WTC11 (cell line): ENCODE measurements around the gene KLK2. TPM values are rescaled to one million over a fixed set of nuclear protein-coding genes. Genes with fewer than 3 reads are reported as not detected.

Experiments used
- ATAC-seq: fragments of 200-7000 bp; cut with Tn5 transposase; 2 replicates; pipeline ENCODE4 v1.10.0; 2021; ENCODE audit warnings: mild to moderate bottlenecking, moderate library complexity
- CTCF ChIA-PET: fragments of 300-600 bp; sonication (Branson Sonifier 250); formaldehyde crosslinking; loops from one replicate; lab custom pipeline; 2021; ENCODE audit warnings: antibody characterized with exemption; lab: Charles Lee
- POLR2A ChIA-PET: fragments of 350-600 bp; sonication (Branson Sonifier 250); formaldehyde crosslinking; loops from one replicate; lab custom pipeline; 2021; ENCODE audit warnings: antibody characterized with exemption; lab: Charles Lee
- DNase-seq: peaks from one replicate; pipeline ENCODE4 v3.0.0; 2021; ENCODE audit warnings: low spot score
- H3K27ac Mint-ChIP-seq: 2 replicates; pipeline ENCODE4 v1.8.0; 2021; ENCODE audit warnings: mixed read lengths
- H3K27me3 Mint-ChIP-seq: 2 replicates; pipeline ENCODE4 v1.8.0; 2021; ENCODE audit warnings: low read depth, mild to moderate bottlenecking, moderate library complexity, mixed read lengths
- H3K36me3 Mint-ChIP-seq: 2 replicates; pipeline ENCODE4 v1.8.0; 2021; ENCODE audit warnings: mixed read lengths
- H3K4me1 Mint-ChIP-seq: 2 replicates; pipeline ENCODE4 v1.8.0; 2022; ENCODE audit warnings: mixed read lengths
- H3K4me3 Mint-ChIP-seq: 2 replicates; pipeline ENCODE4 v1.8.0; 2021; ENCODE audit warnings: mild to moderate bottlenecking, moderate library complexity, mixed read lengths
- H3K9me3 Mint-ChIP-seq: 2 replicates; pipeline ENCODE4 v1.8.0; 2021; ENCODE audit warnings: mixed read lengths
- AFF4 ChIP-seq: sonication (generic); formaldehyde crosslinking; IDR thresholded peaks from 2 replicates; pipeline ENCODE4 v1.8.1; 2023; ENCODE audit warnings: mild to moderate bottlenecking, missing genetic modification reagents, borderline replicate concordance
- ETV6 ChIP-seq: sonication (generic); formaldehyde crosslinking; IDR thresholded peaks from 2 replicates; pipeline ENCODE4 v1.8.1; 2022; ENCODE audit warnings: mild to moderate bottlenecking, missing genetic modification reagents
- GTF2I ChIP-seq: fragments of 250-450 bp; sonication (Bioruptor Pico); conservative IDR thresholded peaks from 2 replicates; pipeline ENCODE4 v1.4.0; 2021; ENCODE audit warnings: mild to moderate bottlenecking
- JAZF1 ChIP-seq: fragments of 250-450 bp; sonication (Bioruptor Pico); IDR thresholded peaks from 2 replicates; pipeline ENCODE4 v1.9.0; 2021; ENCODE audit warnings: moderate library complexity, mild to moderate bottlenecking, inconsistent platforms
- KAT7 ChIP-seq: sonication (generic); formaldehyde crosslinking; IDR thresholded peaks from 2 replicates; pipeline ENCODE4 v1.8.1; 2023; ENCODE audit warnings: missing genetic modification reagents, mild to moderate bottlenecking, borderline replicate concordance
- NR3C1 ChIP-seq: sonication (generic); formaldehyde crosslinking; conservative IDR thresholded peaks from 2 replicates; pipeline ENCODE4 v1.8.1; 2023; ENCODE audit warnings: low read depth, mild to moderate bottlenecking, missing genetic modification reagents
- SP1 ChIP-seq: sonication (generic); formaldehyde crosslinking; conservative IDR thresholded peaks from 2 replicates; pipeline ENCODE4 v1.8.1; 2022; ENCODE audit warnings: missing genetic modification reagents
- TEAD4 ChIP-seq: sonication (generic); formaldehyde crosslinking; IDR thresholded peaks from 2 replicates; pipeline ENCODE4 v1.8.0; 2022; ENCODE audit warnings: mild to moderate bottlenecking, missing genetic modification reagents
- TP53 ChIP-seq: sonication (generic); formaldehyde crosslinking; IDR thresholded peaks from 2 replicates; pipeline ENCODE4 v1.8.1; 2023; ENCODE audit warnings: mild to moderate bottlenecking, missing genetic modification reagents
- ZBTB43 ChIP-seq: sonication (generic); formaldehyde crosslinking; IDR thresholded peaks from 2 replicates; pipeline ENCODE4 v1.8.1; 2023; ENCODE audit warnings: mild to moderate bottlenecking, missing genetic modification reagents
- ZNF219 ChIP-seq: sonication (generic); formaldehyde crosslinking; IDR thresholded peaks from 2 replicates; pipeline ENCODE4 v1.8.0; 2023; ENCODE audit warnings: missing genetic modification reagents, mild to moderate bottlenecking, borderline replicate concordance
- ZNF317 ChIP-seq: sonication (generic); formaldehyde crosslinking; IDR thresholded peaks from 2 replicates; pipeline ENCODE4 v1.8.1; 2023; ENCODE audit warnings: low read depth, mild to moderate bottlenecking, moderate library complexity, missing genetic modification reagents, borderline replicate concordance
- ZSCAN18 ChIP-seq: fragments of 250-450 bp; sonication (Bioruptor Pico); IDR thresholded peaks from 2 replicates; pipeline ENCODE4 v2.1.2; 2022; ENCODE audit warnings: mild to moderate bottlenecking, moderate library complexity
- total RNA-seq: library from RNA; stranded (reverse); gene quantifications from 3 replicates; pipeline ENCODE4 v1.2.3, GENCODE V29; 2021
- TF ChIP-seq, protein P1 (sequence below): sonication (generic); formaldehyde crosslinking; IDR thresholded peaks from 2 replicates; pipeline ENCODE4 v1.8.1; 2022; ENCODE audit warnings: missing genetic modification reagents, borderline replicate concordance
- TF ChIP-seq, protein P2 (sequence below): fragments of 200-600 bp; IDR thresholded peaks from 2 replicates; pipeline ENCODE4 v1.8.0; 2022; ENCODE audit warnings: antibody characterized with exemption
- TF ChIP-seq, protein P3 (sequence below): sonication (generic); formaldehyde crosslinking; IDR thresholded peaks from 2 replicates; pipeline ENCODE4 v1.8.0; 2022; ENCODE audit warnings: mild to moderate bottlenecking, missing genetic modification reagents
- TF ChIP-seq, protein P4 (sequence below): sonication (generic); formaldehyde crosslinking; IDR thresholded peaks from 2 replicates; pipeline ENCODE4 v1.8.1; 2023; ENCODE audit warnings: mild to moderate bottlenecking, missing genetic modification reagents
- TF ChIP-seq, protein P5 (sequence below): sonication (generic); formaldehyde crosslinking; IDR thresholded peaks from 2 replicates; pipeline ENCODE4 v1.8.1; 2023; ENCODE audit warnings: mild to moderate bottlenecking, missing genetic modification reagents, moderate library complexity

Gene KLK2
- total RNA-seq, 1 experiment from 2014 or later, result not detected

GRCh38 chr19:50880241-50880640, 7.0 kb downstream of the KLK2 start:
- ChIA-PET POLR2A (no interaction called here), CTCF (no interaction called here)
- no peak overlapping the region for H3K4me3 Mint-ChIP-seq
- H3K9me3 Mint-ChIP-seq, result peaks cover 5% of the 10 kb centered on the region; the same call in 1 of the 2 replicates
- no peak for TF ChIP-seq SP1 (CRISPR knock-in tag)
- TF ChIP-seq ZSCAN18, result no peak
- TF ChIP-seq, protein P1, sequence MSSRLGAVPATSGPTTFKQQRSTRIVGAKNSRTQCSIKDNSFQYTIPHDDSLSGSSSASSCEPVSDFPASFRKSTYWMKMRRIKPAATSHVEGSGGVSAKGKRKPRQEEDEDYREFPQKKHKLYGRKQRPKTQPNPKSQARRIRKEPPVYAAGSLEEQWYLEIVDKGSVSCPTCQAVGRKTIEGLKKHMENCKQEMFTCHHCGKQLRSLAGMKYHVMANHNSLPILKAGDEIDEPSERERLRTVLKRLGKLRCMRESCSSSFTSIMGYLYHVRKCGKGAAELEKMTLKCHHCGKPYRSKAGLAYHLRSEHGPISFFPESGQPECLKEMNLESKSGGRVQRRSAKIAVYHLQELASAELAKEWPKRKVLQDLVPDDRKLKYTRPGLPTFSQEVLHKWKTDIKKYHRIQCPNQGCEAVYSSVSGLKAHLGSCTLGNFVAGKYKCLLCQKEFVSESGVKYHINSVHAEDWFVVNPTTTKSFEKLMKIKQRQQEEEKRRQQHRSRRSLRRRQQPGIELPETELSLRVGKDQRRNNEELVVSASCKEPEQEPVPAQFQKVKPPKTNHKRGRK, result no peak
- no peak for TF ChIP-seq ETV6 (CRISPR knock-in tag)
- TF ChIP-seq, protein P2, sequence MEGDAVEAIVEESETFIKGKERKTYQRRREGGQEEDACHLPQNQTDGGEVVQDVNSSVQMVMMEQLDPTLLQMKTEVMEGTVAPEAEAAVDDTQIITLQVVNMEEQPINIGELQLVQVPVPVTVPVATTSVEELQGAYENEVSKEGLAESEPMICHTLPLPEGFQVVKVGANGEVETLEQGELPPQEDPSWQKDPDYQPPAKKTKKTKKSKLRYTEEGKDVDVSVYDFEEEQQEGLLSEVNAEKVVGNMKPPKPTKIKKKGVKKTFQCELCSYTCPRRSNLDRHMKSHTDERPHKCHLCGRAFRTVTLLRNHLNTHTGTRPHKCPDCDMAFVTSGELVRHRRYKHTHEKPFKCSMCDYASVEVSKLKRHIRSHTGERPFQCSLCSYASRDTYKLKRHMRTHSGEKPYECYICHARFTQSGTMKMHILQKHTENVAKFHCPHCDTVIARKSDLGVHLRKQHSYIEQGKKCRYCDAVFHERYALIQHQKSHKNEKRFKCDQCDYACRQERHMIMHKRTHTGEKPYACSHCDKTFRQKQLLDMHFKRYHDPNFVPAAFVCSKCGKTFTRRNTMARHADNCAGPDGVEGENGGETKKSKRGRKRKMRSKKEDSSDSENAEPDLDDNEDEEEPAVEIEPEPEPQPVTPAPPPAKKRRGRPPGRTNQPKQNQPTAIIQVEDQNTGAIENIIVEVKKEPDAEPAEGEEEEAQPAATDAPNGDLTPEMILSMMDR, result no peak
- TF ChIP-seq, protein P3, sequence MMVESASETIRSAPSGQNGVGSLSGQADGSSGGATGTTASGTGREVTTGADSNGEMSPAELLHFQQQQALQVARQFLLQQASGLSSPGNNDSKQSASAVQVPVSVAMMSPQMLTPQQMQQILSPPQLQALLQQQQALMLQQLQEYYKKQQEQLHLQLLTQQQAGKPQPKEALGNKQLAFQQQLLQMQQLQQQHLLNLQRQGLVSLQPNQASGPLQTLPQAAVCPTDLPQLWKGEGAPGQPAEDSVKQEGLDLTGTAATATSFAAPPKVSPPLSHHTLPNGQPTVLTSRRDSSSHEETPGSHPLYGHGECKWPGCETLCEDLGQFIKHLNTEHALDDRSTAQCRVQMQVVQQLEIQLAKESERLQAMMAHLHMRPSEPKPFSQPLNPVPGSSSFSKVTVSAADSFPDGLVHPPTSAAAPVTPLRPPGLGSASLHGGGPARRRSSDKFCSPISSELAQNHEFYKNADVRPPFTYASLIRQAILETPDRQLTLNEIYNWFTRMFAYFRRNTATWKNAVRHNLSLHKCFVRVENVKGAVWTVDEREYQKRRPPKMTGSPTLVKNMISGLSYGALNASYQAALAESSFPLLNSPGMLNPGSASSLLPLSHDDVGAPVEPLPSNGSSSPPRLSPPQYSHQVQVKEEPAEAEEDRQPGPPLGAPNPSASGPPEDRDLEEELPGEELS, result no peak
- TF ChIP-seq KAT7, result no peak
- no peak for TF ChIP-seq TP53 (CRISPR knock-in tag)
- TF ChIP-seq, protein P4, sequence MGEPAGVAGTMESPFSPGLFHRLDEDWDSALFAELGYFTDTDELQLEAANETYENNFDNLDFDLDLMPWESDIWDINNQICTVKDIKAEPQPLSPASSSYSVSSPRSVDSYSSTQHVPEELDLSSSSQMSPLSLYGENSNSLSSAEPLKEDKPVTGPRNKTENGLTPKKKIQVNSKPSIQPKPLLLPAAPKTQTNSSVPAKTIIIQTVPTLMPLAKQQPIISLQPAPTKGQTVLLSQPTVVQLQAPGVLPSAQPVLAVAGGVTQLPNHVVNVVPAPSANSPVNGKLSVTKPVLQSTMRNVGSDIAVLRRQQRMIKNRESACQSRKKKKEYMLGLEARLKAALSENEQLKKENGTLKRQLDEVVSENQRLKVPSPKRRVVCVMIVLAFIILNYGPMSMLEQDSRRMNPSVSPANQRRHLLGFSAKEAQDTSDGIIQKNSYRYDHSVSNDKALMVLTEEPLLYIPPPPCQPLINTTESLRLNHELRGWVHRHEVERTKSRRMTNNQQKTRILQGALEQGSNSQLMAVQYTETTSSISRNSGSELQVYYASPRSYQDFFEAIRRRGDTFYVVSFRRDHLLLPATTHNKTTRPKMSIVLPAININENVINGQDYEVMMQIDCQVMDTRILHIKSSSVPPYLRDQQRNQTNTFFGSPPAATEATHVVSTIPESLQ (CRISPR knock-in tag), result no peak
- no peak for TF ChIP-seq NR3C1 (CRISPR knock-in tag)
- TF ChIP-seq GTF2I (CRISPR knock-in tag), result no peak
- TF ChIP-seq ZNF317 (CRISPR knock-in tag), result no peak
- TF ChIP-seq AFF4, result no peak
- TF ChIP-seq JAZF1 (CRISPR knock-in tag), result no peak
- TF ChIP-seq, protein P5, sequence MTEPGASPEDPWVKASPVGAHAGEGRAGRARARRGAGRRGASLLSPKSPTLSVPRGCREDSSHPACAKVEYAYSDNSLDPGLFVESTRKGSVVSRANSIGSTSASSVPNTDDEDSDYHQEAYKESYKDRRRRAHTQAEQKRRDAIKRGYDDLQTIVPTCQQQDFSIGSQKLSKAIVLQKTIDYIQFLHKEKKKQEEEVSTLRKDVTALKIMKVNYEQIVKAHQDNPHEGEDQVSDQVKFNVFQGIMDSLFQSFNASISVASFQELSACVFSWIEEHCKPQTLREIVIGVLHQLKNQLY (CRISPR knock-in tag), result no peak
- TF ChIP-seq ZNF219 (CRISPR knock-in tag), result no peak
- no peak for TF ChIP-seq ZBTB43 (CRISPR knock-in tag)
- no peak for TF ChIP-seq TEAD4
- DNase-seq, result no peak
- H3K27ac Mint-ChIP-seq, result no peak overlapping the region
- ATAC-seq, result no peak
- no peaks in the 10 kb centered on the region for H3K36me3 Mint-ChIP-seq
- peaks cover 3% of the 10 kb centered on the region; the same call in 1 of the 2 replicates for H3K4me1 Mint-ChIP-seq
- peaks cover 28% of the 10 kb centered on the region for H3K27me3 Mint-ChIP-seq
